ENCODE measurements around the gene S100A1. TPM values are rescaled to one million over a fixed set of nuclear protein-coding genes. Genes with fewer than 3 reads are reported as not detected.

Gene S100A1
- total RNA-seq, 1 donor from 2014 or later = 3.3 TPM

- no peak for DNase-seq (ENCODE audit: low read depth)
These were observed 51.3 kb downstream of the S100A1 start for GRCh38 chr1:153679337-153680119.

- no peak for DNase-seq (ENCODE audit: low read depth)
These were observed 51.8 kb downstream of the S100A1 start for GRCh38 chr1:153680120-153680403.

Other genes starting within 250 kb of the S100A1 start
- gene S100A8, start 237.4 kb upstream of the S100A1 start, total RNA-seq = not detected in 2 replicates
- gene S100A7A, start 211.9 kb upstream of the S100A1 start, total RNA-seq = not detected in 2 replicates
- gene S100A7, start 167.8 kb upstream of the S100A1 start, total RNA-seq = not detected in 2 replicates
- gene S100A6, start 92.4 kb upstream of the S100A1 start, total RNA-seq = 423 and 449 TPM in 2 replicates
- 2.5 and 2.9 TPM in 2 replicates for gene S100A5, start 87.5 kb upstream of the S100A1 start, total RNA-seq
- 757 and 902 TPM in 2 replicates for gene S100A4, start 82.6 kb upstream of the S100A1 start, total RNA-seq
- gene S100A3, start 79.2 kb upstream of the S100A1 start, total RNA-seq = 7.8 and 10.8 TPM in 2 replicates
- gene S100A2, start 62.6 kb upstream of the S100A1 start, total RNA-seq = 6.4 and 7.1 TPM in 2 replicates
- 591 and 800 TPM in 2 replicates for gene S100A16, start 15.3 kb upstream of the S100A1 start, total RNA-seq
- gene S100A14, start 12.1 kb upstream of the S100A1 start, total RNA-seq = not detected in 2 replicates
- 237 and 291 TPM in 2 replicates for gene S100A13, start 929 bp upstream of the S100A1 start, total RNA-seq
- 59.2 and 71.6 TPM in 2 replicates for gene CHTOP, start 5.6 kb downstream of the S100A1 start, total RNA-seq
- 68.3 and 75.1 TPM in 2 replicates for gene SNAPIN, start 30.3 kb downstream of the S100A1 start, total RNA-seq
- gene ILF2, start 42.6 kb downstream of the S100A1 start, total RNA-seq = 180 and 189 TPM in 2 replicates
- not detected in 2 replicates for gene NPR1, start 50.3 kb downstream of the S100A1 start, total RNA-seq
- 24.0 and 27.7 TPM in 2 replicates for gene INTS3, start 99.6 kb downstream of the S100A1 start, total RNA-seq
- 0.29 and 0.42 TPM in 2 replicates for gene SLC27A3, start 147.0 kb downstream of the S100A1 start, total RNA-seq

Data from myocyte (in vitro differentiated cells).